ENCODE measurements around the gene PRR5. TPM values are rescaled to one million over a fixed set of nuclear protein-coding genes. Genes with fewer than 3 reads are reported as not detected.
"Not testable (repeated sequence)": the region's sequence is repeated elsewhere in the genome, so short reads cannot be mapped to it uniquely, and the experiment has no call there.

PRR5 gene, protein sequence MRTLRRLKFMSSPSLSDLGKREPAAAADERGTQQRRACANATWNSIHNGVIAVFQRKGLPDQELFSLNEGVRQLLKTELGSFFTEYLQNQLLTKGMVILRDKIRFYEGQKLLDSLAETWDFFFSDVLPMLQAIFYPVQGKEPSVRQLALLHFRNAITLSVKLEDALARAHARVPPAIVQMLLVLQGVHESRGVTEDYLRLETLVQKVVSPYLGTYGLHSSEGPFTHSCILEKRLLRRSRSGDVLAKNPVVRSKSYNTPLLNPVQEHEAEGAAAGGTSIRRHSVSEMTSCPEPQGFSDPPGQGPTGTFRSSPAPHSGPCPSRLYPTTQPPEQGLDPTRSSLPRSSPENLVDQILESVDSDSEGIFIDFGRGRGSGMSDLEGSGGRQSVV
- total RNA-seq, result 9.2 and 12.4 TPM in 2 replicates

DNA sequence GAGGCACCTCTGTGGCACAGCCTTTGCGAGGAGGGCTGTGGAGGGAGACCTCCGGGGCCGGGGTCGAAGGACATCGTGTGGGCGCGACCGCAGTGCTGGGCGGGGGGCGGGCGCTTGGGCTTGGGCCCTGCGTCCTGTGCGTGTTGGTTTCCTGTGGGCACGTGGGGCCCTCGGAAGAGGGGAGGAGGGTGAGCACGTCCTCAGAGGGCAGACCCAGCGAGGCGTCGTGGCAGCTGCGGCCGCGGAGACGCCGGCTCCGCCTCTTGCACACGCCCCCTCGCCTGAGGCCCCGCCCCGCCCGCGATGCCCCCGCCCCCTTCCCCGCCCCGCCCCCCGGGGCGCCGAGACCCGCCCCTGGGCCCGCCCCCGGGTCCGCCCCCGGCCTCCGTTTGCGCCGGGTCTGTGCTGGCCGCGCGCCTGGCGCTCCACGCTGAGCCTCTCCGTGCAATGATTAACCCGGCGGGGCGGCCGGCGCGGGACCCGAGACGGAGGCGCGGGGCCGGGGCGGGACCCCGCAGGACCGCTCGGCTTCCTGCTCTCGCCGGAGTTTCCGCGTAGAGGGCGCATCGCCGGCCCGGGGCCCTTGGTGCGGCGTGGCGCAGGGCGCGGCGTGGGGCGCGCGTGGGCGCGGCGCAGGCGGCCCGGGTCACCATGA lies at the start of gene PRR5:
Gene PRR5, plus strand, starts transcription at position 381 of the 655 bp plus-strand sequence. Its CDS starts 271 bp downstream, at position 652.
- DNase-seq (ENCODE audit: low read depth), result peak; percentile 42

DNA sequence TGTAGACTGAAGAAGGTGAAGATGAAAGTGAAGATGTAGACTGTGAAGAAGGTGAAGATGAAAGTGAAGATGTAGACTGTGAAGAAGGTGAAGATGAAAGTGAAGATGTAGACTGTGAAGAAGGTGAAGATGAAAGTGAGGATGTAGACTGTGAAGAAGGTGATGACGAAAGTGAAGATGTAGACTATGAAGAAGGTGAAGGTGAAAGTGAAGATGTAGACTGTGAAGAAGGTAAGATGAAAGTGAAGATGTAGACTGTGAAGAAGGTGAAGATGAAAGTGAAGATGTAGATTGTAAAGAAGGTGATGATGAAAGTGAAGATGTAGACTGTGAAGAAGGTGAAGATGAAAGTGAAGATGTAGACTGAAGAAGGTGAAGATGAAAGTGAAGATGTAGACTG lies 49.1 kb upstream of the PRR5 start:
- DNase-seq (ENCODE audit: low read depth), result not testable (repeated sequence)

GRCh38 chr22:44658311-44658953 lies 43.6 kb upstream of the PRR5 start:
- DNase-seq (ENCODE audit: low read depth), result no peak

- DNase-seq (ENCODE audit: low read depth), result no peak
Measured at GRCh38 chr22:44659140-44659539, 42.9 kb upstream of the PRR5 start.

DNA sequence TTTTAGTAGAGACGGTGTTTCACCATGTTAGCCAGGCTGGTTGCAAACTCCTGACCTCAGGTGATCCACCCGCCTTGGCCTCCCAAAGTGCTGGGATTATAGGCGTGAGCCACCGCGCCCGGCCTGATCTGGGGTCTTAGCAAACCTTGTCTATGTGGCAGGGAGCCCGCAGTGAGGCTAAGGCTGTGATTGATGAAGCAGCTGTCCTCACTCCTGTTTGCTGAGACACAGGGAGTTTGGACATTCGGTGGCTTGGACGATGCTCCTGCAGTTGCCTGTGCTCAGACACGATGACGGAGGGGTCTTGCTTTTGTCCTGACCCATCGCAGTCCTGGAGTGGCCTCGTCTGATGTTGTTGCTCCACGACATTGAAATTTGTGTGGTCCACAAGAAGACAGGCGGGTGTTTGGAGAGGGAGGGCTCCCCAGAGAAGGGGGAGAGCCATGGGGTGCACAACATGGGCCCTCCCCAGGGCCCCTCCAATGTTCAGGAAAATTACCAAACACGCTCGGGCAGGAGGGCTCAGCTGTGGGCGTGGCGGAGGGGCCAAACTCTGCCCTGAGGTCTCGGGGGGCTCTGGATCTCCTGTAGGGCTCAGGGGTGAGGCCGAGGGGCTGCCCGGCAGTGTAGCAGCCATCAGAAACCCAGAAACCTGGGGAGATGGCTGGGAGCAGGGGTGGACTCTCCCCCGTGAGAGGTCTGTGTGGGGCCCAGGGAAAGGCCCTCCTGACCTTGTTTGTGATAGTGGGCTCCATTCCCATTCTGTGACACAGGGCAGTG lies 41.8 kb upstream of the PRR5 start:
- no peak for DNase-seq (ENCODE audit: low read depth)

- no peak for DNase-seq (ENCODE audit: low read depth)
Measured at GRCh38 chr22:44661070-44661469, 40.9 kb upstream of the PRR5 start.

DNA sequence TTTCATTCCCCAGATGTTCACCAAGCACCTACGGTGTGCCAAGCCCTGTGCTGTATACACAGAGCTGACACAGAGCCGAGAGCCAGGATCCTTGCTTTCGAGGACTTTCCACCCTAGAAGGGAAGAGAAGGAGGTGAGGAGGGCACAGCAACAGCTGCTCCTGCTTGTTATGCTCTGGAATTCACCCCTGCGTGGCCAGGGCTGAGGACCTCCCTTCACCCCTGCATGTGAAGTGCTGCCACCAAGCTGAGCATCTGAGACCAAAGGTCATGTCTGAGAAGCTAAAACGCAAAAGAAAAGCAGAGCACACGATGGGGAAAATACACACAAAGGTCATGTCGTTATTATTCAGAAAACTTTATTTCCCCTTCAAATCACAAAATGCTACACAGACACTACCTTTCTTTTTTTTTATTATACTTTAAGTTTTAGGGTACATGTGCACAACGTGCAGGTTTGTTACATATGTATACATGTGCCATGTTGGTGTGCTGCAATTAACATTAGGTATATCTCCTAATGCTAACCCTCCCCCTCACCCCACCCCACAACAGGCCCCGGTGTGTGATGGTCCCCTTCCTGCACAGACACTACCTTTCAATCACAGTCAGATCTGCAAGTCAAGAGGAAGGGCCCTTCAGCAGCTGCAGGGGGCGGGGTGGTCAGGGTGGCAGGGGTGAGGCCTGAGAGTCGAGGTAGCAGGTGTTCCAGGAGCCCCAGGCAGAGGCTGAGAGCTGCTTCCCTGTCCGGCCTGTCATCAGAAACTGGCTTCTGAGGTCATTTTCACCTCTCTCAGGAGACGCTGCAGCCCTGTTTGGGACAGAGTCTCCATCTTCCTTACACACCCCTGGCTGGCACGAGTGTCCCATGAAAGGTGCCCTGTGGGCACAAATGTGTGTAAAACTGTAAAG lies 40.1 kb upstream of the PRR5 start:
- DNase-seq (ENCODE audit: low read depth), result no peak

- no peak for DNase-seq (ENCODE audit: low read depth)
Measured at GRCh38 chr22:44663256-44663999, 38.6 kb upstream of the PRR5 start.

GRCh38 chr22:44664149-44664548 lies 37.9 kb upstream of the PRR5 start:
- peak; percentile 41 for DNase-seq (ENCODE audit: low read depth)

- peak; percentile 54 for DNase-seq (ENCODE audit: low read depth)
Measured at GRCh38 chr22:44665115-44665514, 36.9 kb upstream of the PRR5 start.

DNA sequence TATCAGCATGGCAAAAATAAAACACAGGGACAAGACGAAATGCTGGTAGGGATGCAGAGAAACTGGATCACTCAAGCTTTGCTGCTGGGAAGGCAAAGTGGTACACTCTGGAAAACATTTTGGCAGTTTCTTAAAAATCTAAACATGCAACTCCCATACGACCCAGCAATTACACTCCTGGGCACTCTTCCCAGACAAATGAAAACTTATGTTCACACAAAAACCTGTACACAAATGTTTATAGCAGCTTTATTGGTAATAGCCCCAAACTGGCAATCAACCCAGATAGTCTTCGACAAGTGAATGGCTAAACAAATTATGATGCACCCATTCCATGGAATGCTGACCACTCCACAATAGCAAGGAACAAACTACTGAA lies 35.8 kb upstream of the PRR5 start:
- no peak for DNase-seq (ENCODE audit: low read depth)

GRCh38 chr22:44667276-44667675 lies 34.7 kb upstream of the PRR5 start:
- DNase-seq (ENCODE audit: low read depth), result no peak

- DNase-seq (ENCODE audit: low read depth), result no peak
Measured at GRCh38 chr22:44667829-44668189, 34.2 kb upstream of the PRR5 start.

- DNase-seq (ENCODE audit: low read depth), result no peak
Measured at GRCh38 chr22:44668190-44668885, 33.7 kb upstream of the PRR5 start.

DNA sequence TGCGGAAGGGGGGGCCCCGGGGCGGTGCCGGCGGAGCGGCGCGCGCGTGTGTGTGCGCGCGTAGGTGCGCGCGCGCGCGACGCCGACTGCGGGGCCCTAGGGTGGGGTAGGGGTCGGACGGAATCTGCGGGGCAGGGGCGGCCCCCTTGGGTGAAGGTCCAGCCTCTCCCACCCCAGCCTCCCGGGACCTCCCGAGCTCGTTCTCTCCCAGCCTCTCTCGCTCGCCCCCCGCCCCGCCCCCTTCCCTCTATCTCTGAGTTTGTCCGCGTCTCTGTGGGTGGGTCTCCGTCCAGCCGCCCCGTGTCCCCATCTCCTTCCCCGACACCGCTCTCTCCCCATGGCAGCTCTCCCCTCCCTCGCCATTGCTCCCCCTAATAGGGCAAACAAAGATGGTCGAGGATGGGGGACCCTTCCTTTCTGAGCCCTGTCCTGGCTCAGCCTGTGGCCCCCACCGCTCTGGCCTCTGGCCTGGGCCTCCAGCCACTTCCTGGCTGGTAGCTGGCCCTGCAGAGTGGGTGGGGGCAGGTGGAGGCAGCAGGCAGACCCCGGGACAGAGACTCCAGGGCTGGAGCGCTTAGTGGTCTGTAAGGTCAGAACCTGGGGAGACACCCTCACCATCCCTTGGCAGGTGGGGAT lies 33.0 kb upstream of the PRR5 start:
- no peak for DNase-seq (ENCODE audit: low read depth)

GRCh38 chr22:44669561-44669976 lies 32.4 kb upstream of the PRR5 start:
- no peak for DNase-seq (ENCODE audit: low read depth)

GRCh38 chr22:44670220-44670988 lies 31.6 kb upstream of the PRR5 start:
- DNase-seq (ENCODE audit: low read depth), result no peak

- DNase-seq (ENCODE audit: low read depth), result peak; percentile 45
Measured at GRCh38 chr22:44671742-44672141, 30.3 kb upstream of the PRR5 start.
